ENCODE measurements around the gene LIG1. TPM values are rescaled to one million over a fixed set of nuclear protein-coding genes. Genes with fewer than 3 reads are reported as not detected.

Gene LIG1
- total RNA-seq, 1 experiment from 2014 or later: 115 TPM

GRCh38 chr19:48085076-48085475 lies 85.1 kb downstream of the LIG1 start:
- H2BK12ac ChIP-seq (ENCODE audit: insufficient read length, low read depth, low read length): no peak overlapping the region
- H3K27ac ChIP-seq (ENCODE audit: insufficient read length, low read depth, low read length): no peak overlapping the region
- no peak overlapping the region for H2AFZ ChIP-seq (ENCODE audit: low read length)
- H2BK15ac ChIP-seq (ENCODE audit: low read depth, low read length): no peak overlapping the region
- Mint-ChIP-seq H3K9me3 (no peaks in the 10 kb centered on the region), H3K4me3 (no peak overlapping the region), H3K4me1 (peaks cover 12 to 16% of the 10 kb centered on the region in 2 experiments), H3K27ac (no peak overlapping the region), H3K27me3 (ENCODE audit: low read depth) (no peaks in the 10 kb centered on the region), H3K36me3 (ENCODE audit: insufficient read depth in 1 of 3, low read depth in 3 of 3) (no peaks in the 10 kb centered on the region)
- H2AK5ac ChIP-seq (ENCODE audit: insufficient read length, low read length): no peak overlapping the region
- H3K56ac ChIP-seq (ENCODE audit: insufficient read length, low read depth, low read length): no peak overlapping the region
- no peak overlapping the region for H2BK120ac ChIP-seq (ENCODE audit: low read depth, low read length, poor library complexity, severe bottlenecking)
- H4K5ac ChIP-seq (ENCODE audit: insufficient read length, low read depth, low read length): no peak overlapping the region
- no peaks in the 10 kb centered on the region for H3K79me2 ChIP-seq (ENCODE audit: insufficient read depth, low read length)
- no CpG with 5 or more reads among the region's 3 CpGs for WGBS (ENCODE audit: extremely low coverage, insufficient read length, low lambda C conversion rate)
- no peak overlapping the region for H4K8ac ChIP-seq (replicated peaks; ENCODE audit: insufficient read length, low read depth, low read length)
- no peak overlapping the region for H3K14ac ChIP-seq (ENCODE audit: insufficient read depth, low read length)
- H3K4me2 ChIP-seq (ENCODE audit: insufficient read depth, insufficient read length, low read length): no peak overlapping the region
- H3K27me3 ChIP-seq (ENCODE audit: insufficient read depth, low read length): no peaks in the 10 kb centered on the region
- H3T11ph ChIP-seq (ENCODE audit: low read length): no peak overlapping the region
- H4K91ac ChIP-seq (ENCODE audit: insufficient read length, low read depth, low read length): no peak overlapping the region
- no peak overlapping the region for H3K23ac ChIP-seq (ENCODE audit: insufficient read length, low read depth, low read length)
- H3K9me3 ChIP-seq (ENCODE audit: control insufficient read depth, low read depth, low read length): no peaks in the 10 kb centered on the region
- no peak overlapping the region for H3K4ac ChIP-seq (ENCODE audit: low read depth, low read length)
- H3K79me1 ChIP-seq (ENCODE audit: insufficient read depth, low read depth, low read length, poor library complexity, severe bottlenecking): no peaks in the 10 kb centered on the region
- no peak overlapping the region for H3K18ac ChIP-seq (ENCODE audit: insufficient read length, low read depth, low read length)
- no peaks in the 10 kb centered on the region for H4K20me1 ChIP-seq (ENCODE audit: control insufficient read depth, insufficient read depth, insufficient read length)
- no peak overlapping the region for H3K9ac ChIP-seq (ENCODE audit: extremely low read depth, insufficient read length, low read length)
- no peak for DNase-seq
- TF ChIP-seq CTCF (conservative IDR thresholded peaks at IDR 0.05): no peak
- no peak overlapping the region for H2BK5ac ChIP-seq (ENCODE audit: insufficient read length, low read length)
- H2BK20ac ChIP-seq (ENCODE audit: low read depth, low read length, poor library complexity, severe bottlenecking): no peak overlapping the region
- no peaks in the 10 kb centered on the region for H3K23me2 ChIP-seq (ENCODE audit: insufficient read length, low read depth, low read length, poor library complexity, severe bottlenecking)
- no peaks in the 10 kb centered on the region; the same call in 1 of the 2 replicates for H3K4me1 ChIP-seq (ENCODE audit: insufficient read depth, low read length)

Measured in H9 (cell line).